ENCODE data around the gene TMEM255B. TPM values are rescaled to one million over a fixed set of nuclear protein-coding genes. Genes with fewer than 3 reads are reported as not detected.

The TMEM255B gene
- total RNA-seq, 1 experiment from 2014 or later = 0.61 TPM

- H3K36me3 ChIP-seq (ENCODE audit: low read depth) = no peaks in the 10 kb centered on the region
- H3K27ac ChIP-seq = no peak overlapping the region
- H4K20me1 ChIP-seq (ENCODE audit: insufficient read depth) = no peaks in the 10 kb centered on the region
- DNase-seq = no peak
- H3K9me3 ChIP-seq (ENCODE audit: insufficient read depth, low read depth) = peaks cover 6% of the 10 kb centered on the region; the same call in 1 of the 2 replicates
- 0 out of 2 replicates have a peak, but pooled peaks cover 12% of the 10 kb centered on the region for H3K4me1 ChIP-seq (replicated peaks; ENCODE audit: insufficient read depth)
- no peaks in the 10 kb centered on the region for H3K79me2 ChIP-seq (ENCODE audit: low read depth)
- H3K4me2 ChIP-seq = no peak overlapping the region
- ChIA-PET CTCF (no interaction called here), POLR2A (ENCODE audit: unreplicated experiment) (no interaction called here)
- no peak for TF ChIP-seq CTCF (conservative IDR thresholded peaks at IDR 0.05)
- TF ChIP-seq EZH2 (IDR thresholded peaks at IDR 0.05; ENCODE audit: low read depth) = no peak
- H3K4me3 ChIP-seq = no peak overlapping the region
- H3K9me2 ChIP-seq (ENCODE audit: insufficient read depth) = no peaks in the 10 kb centered on the region
- peaks cover 51% of the 10 kb centered on the region for H3K27me3 ChIP-seq (ENCODE audit: insufficient read depth, low read depth)
- intact Hi-C loops (cut with micrococcal nuclease; ENCODE audit: unreplicated experiment) = no loop called here
- BruUV-seq (replicated peaks) = no TSS peak
- H2AFZ ChIP-seq = no peak overlapping the region
- peaks cover 6% of the 10 kb centered on the region; the same call in 1 of the 2 replicates for H3F3A ChIP-seq (ENCODE audit: insufficient read depth, low read depth)
Observed at GRCh38 chr13:113769881-113770280, 10.9 kb downstream of the TMEM255B start.

- BruUV-seq (replicated peaks) = no TSS peak
Observed at GRCh38 chr13:113770441-113770840, 11.4 kb downstream of the TMEM255B start.

GRCh38 chr13:113770937-113771336 lies 11.9 kb downstream of the TMEM255B start:
- Histone ChIP-seq H3K9me3 (ENCODE audit: insufficient read depth, low read depth) (peaks cover 6% of the 10 kb centered on the region; the same call in 1 of the 2 replicates), H3K4me3 (no peak overlapping the region), H3K27ac (no peak overlapping the region), H3K4me2 (no peak overlapping the region), H3K4me1 (replicated peaks; ENCODE audit: insufficient read depth) (0 out of 2 replicates have a peak, but pooled peaks cover 12% of the 10 kb centered on the region), H3K36me3 (ENCODE audit: low read depth) (no peaks in the 10 kb centered on the region), H3K9me2 (ENCODE audit: insufficient read depth) (no peaks in the 10 kb centered on the region), H2AFZ (no peak overlapping the region), H3K27me3 (ENCODE audit: insufficient read depth, low read depth) (peaks cover 48% of the 10 kb centered on the region), H4K20me1 (ENCODE audit: insufficient read depth) (no peaks in the 10 kb centered on the region), H3F3A (ENCODE audit: insufficient read depth, low read depth) (peaks cover 6% of the 10 kb centered on the region; the same call in 1 of the 2 replicates), H3K79me2 (ENCODE audit: low read depth) (no peaks in the 10 kb centered on the region)
- TF ChIP-seq EZH2 (IDR thresholded peaks at IDR 0.05; ENCODE audit: low read depth) (no peak), CTCF (conservative IDR thresholded peaks at IDR 0.05) (no peak)
- POLR2A ChIA-PET (ENCODE audit: unreplicated experiment) = no interaction called here
- no TSS peak for BruUV-seq (replicated peaks)
- intact Hi-C loops (cut with micrococcal nuclease; ENCODE audit: unreplicated experiment) = no loop called here
- CTCF ChIA-PET = no interaction called here
- DNase-seq = no peak

More at GRCh38 chr13:113770441-113770840, 11.4 kb downstream of the TMEM255B start:
- Histone ChIP-seq H3K4me1 (replicated peaks; ENCODE audit: insufficient read depth) (0 out of 2 replicates have a peak, but pooled peaks cover 12% of the 10 kb centered on the region), H4K20me1 (ENCODE audit: insufficient read depth) (no peaks in the 10 kb centered on the region), H3K4me2 (no peak overlapping the region), H3K4me3 (no peak overlapping the region), H3K79me2 (ENCODE audit: low read depth) (no peaks in the 10 kb centered on the region), H3K9me3 (ENCODE audit: insufficient read depth, low read depth) (peaks cover 6% of the 10 kb centered on the region; the same call in 1 of the 2 replicates), H3K27me3 (ENCODE audit: insufficient read depth, low read depth) (peaks cover 50% of the 10 kb centered on the region), H3K9me2 (ENCODE audit: insufficient read depth) (no peaks in the 10 kb centered on the region), H3K36me3 (ENCODE audit: low read depth) (no peaks in the 10 kb centered on the region), H2AFZ (no peak overlapping the region), H3F3A (ENCODE audit: insufficient read depth, low read depth) (peaks cover 6% of the 10 kb centered on the region; the same call in 1 of the 2 replicates), H3K27ac (no peak overlapping the region)
- intact Hi-C loops (cut with micrococcal nuclease; ENCODE audit: unreplicated experiment) = no loop called here
- ChIA-PET POLR2A (ENCODE audit: unreplicated experiment) (no interaction called here), CTCF (no interaction called here)
- no peak for DNase-seq
- TF ChIP-seq CTCF (conservative IDR thresholded peaks at IDR 0.05) (no peak), EZH2 (IDR thresholded peaks at IDR 0.05; ENCODE audit: low read depth) (no peak)
